ENCODE results near the gene RPL27A.

Gene RPL27A

DNA sequence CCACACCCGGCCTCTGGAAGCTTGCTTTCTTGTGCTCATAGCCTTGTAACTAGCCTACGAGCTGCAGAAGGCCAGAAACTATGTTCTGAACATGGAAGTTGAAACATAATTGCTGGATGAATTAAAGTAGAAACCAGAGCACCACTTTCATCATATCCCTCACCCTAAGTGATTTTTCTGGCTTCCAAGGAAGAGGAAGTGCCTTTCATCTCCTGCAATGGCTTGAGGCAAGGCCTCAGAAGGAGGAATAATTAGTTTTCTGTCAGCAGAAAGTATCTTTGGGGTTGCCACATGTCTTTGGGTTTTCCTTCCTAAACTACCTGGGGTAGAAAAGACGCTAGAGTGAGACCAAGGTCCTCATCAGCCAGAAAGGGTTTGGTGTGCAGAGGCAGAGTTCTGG, 14.5 kb downstream of the RPL27A start:
- Histone ChIP-seq H3K27me3 (ENCODE audit: insufficient read depth, low read length) (no peaks in the 10 kb centered on the region), H3K4me3 (ENCODE audit: low read length) (no peak overlapping the region), H3K9me3 (ENCODE audit: low read length) (no peaks in the 10 kb centered on the region), H2AFZ (ENCODE audit: low read depth, low read length) (no peak overlapping the region), H3K4me1 (ENCODE audit: insufficient read depth, low read length) (peaks cover 8% of the 10 kb centered on the region), H3K36me3 (ENCODE audit: insufficient read depth, low read length) (peaks cover 71% of the 10 kb centered on the region)

DNA sequence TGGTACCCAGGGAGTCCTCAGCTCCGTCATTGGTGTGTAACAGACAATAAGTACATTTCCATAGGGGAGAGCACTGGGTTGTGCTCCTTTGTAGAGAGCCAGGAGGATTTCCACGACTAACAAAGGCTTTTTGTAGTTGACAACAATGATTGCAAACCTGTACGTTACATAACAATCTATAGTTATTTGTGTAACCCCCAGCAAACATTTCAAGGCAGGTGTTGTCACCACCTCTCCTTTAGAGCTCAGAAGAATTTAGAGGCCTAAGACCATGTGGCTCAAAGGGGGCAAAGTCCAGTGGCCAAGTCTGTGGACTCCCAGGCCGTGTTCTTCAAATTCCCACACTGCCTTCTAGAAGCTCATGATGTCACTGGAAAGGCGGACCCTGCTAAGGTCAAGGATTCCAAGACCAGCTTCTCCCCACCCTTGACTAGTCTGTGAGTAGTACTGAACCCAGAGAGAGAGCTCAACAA, 15.8 kb downstream of the RPL27A start:
- no peak overlapping the region for H2AFZ ChIP-seq (ENCODE audit: low read depth, low read length)
- H3K4me1 ChIP-seq (ENCODE audit: insufficient read depth, low read length), result peaks cover 8% of the 10 kb centered on the region
- H3K27me3 ChIP-seq (ENCODE audit: insufficient read depth, low read length), result no peaks in the 10 kb centered on the region
- no peak overlapping the region for H3K4me3 ChIP-seq (ENCODE audit: low read length)
- peaks cover 67% of the 10 kb centered on the region for H3K36me3 ChIP-seq (ENCODE audit: insufficient read depth, low read length)
- H3K9me3 ChIP-seq (ENCODE audit: low read length), result no peaks in the 10 kb centered on the region

DNA sequence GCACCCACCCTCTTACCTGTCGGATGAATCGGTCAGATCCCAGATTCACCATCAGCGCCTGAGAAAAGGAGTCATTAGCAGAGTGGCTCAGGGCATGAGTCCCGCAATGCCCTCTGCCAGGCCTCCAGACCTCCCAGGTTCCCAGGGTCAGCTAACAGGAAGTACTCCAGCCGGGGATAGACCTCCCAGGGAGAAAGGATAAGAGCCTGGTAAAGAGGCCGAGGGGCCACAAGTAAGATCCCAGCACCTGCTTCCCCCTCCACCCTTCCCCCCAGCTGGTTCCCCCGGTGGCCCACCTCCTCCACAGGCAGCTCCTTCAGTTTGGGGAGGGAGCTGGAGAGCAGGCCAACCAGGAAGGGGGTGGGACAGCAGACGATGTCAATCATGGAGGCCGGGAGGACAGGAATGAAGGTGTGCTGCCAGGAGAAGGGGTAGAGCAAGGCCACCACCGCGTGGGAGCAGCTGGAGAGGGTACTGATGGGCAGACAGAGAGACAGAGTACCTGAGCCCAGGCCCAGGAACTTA, 16.4 kb downstream of the RPL27A start:
- Histone ChIP-seq H3K4me1 (ENCODE audit: insufficient read depth, low read length) (peaks cover 8% of the 10 kb centered on the region), H3K9me3 (ENCODE audit: low read length) (no peaks in the 10 kb centered on the region), H3K4me3 (ENCODE audit: low read length) (no peak overlapping the region), H3K27me3 (ENCODE audit: insufficient read depth, low read length) (no peaks in the 10 kb centered on the region), H2AFZ (ENCODE audit: low read depth, low read length) (no peak overlapping the region), H3K36me3 (ENCODE audit: insufficient read depth, low read length) (peaks cover 66% of the 10 kb centered on the region)

DNA sequence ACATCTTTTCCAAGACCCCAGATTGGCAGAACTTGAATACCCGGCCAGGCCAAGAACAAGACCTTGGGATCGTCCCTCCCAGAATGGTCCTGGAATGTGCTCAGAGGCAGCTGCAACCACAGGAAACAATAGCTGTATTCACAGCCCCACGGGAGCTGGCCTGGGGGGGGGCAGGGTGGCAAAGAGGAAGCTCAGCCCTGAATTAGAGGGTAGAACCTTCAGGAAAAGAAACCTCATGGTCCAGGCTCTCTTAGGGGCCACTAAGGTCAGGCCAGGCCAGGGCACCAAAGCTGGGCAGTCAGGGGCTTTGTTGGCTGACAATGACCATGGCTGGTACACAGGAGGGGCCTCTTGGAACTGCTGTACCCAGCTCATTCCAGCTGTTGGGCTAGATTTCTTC, 17.3 kb downstream of the RPL27A start:
- Histone ChIP-seq H3K27me3 (ENCODE audit: insufficient read depth, low read length) (no peaks in the 10 kb centered on the region), H3K9me3 (ENCODE audit: low read length) (no peaks in the 10 kb centered on the region), H3K36me3 (ENCODE audit: insufficient read depth, low read length) (peaks cover 62% of the 10 kb centered on the region), H3K4me1 (ENCODE audit: insufficient read depth, low read length) (peaks cover 8% of the 10 kb centered on the region), H2AFZ (ENCODE audit: low read depth, low read length) (no peak overlapping the region), H3K4me3 (ENCODE audit: low read length) (no peak overlapping the region)

DNA sequence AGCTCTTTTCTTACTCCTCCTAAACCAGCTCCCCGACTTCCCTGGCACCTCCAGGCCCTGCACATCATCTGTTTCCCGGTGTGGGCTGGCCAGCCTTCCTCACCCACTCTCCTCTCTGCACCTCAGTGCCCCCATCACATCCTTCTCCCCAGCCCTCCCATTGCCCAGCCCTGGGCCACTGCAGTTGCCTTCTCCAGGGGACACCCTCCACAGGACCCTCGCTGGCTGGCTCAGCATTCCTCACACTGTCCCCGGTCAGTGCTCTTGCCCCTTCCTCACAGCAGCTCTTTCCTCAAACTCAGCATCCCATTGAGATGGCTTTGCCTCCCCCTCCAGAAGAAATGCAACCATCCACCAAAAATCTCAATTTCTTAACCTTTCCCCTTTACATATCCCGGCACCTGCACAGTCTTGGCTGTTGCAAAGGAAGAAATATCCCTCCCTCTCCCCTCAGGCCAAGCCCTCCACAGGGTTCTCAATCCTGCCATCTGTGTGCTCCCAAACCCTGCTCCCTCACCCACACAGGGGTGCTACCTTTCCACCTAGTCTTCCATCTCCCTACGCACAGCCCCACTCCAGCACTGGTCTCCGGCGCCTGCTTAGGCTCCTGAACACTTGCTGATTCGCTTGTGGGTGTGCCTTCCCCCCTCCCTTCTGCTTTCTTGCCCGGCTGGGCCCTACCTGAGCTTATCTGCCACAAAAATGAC, 19.5 kb downstream of the RPL27A start:
- Histone ChIP-seq H3K4me1 (ENCODE audit: insufficient read depth, low read length) (peaks cover 8% of the 10 kb centered on the region), H3K9me3 (ENCODE audit: low read length) (no peaks in the 10 kb centered on the region), H3K27me3 (ENCODE audit: insufficient read depth, low read length) (no peaks in the 10 kb centered on the region), H3K4me3 (ENCODE audit: low read length) (no peak overlapping the region), H3K36me3 (ENCODE audit: insufficient read depth, low read length) (peaks cover 50% of the 10 kb centered on the region), H2AFZ (ENCODE audit: low read depth, low read length) (no peak overlapping the region)

DNA sequence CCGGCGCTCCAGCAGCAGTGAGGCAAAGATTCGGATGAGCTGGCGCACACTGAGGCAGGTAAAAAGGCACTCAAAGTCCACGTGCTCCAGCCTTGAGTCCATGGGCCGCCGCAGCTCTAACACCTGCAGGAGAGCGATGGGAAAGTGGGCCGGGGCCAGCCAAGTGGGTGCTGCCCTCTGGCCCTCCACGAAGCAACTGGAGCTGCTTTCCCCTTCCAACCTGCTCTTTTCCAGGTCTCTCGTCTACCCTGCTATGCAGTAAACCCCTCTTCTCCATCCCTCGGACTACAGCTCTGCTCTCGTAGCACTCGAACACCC, 20.0 kb downstream of the RPL27A start:
- H3K4me3 ChIP-seq (ENCODE audit: low read length), result no peak overlapping the region
- H3K9me3 ChIP-seq (ENCODE audit: low read length), result no peaks in the 10 kb centered on the region
- no peak overlapping the region for H2AFZ ChIP-seq (ENCODE audit: low read depth, low read length)
- H3K4me1 ChIP-seq (ENCODE audit: insufficient read depth, low read length), result peaks cover 8% of the 10 kb centered on the region
- H3K27me3 ChIP-seq (ENCODE audit: insufficient read depth, low read length), result no peaks in the 10 kb centered on the region
- H3K36me3 ChIP-seq (ENCODE audit: insufficient read depth, low read length), result peaks cover 50% of the 10 kb centered on the region

DNA sequence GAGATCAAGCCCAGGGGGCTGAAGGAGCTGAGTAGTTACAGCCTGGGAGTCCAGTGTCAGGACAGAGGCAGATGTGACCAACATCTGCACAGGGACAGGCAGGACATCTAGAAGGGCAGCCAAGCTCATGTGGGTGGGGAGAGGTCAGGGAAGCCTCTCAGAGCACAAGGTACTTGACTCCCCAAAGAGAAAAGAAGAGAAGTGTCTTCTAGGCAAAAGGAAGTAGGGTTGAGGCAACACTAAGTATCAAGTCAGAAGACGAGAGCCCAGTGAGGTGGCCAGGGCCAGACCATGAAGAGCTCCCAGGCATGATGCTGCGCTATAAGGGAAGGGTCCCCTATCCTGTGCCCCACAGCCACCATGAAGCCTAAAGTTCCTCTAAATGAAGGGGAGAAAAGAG, 21.5 kb downstream of the RPL27A start:
- Histone ChIP-seq H2AFZ (ENCODE audit: low read depth, low read length) (no peak overlapping the region), H3K4me1 (ENCODE audit: insufficient read depth, low read length) (peaks cover 8% of the 10 kb centered on the region), H3K27me3 (ENCODE audit: insufficient read depth, low read length) (no peaks in the 10 kb centered on the region), H3K36me3 (ENCODE audit: insufficient read depth, low read length) (peaks cover 42% of the 10 kb centered on the region), H3K4me3 (ENCODE audit: low read length) (no peak overlapping the region), H3K9me3 (ENCODE audit: low read length) (no peaks in the 10 kb centered on the region)

DNA sequence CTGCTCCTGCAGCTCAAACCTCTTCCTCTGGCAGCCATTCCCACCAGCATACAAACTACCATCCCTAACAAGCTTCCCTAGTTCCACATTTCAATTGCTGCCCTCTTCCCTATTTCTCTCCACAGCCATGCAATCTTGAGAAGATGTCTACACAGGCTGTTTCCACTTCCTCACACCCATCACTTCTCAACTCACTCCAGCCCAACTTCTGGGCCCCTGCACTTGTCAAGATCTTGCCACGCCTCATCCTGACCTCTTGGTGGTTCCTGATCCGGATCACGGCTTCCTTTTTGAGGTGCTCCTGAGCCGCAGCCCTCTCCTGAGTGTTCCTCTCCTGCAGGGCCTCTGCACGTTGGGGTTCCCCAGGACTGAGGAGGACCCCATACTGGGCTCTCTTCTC, 22.6 kb downstream of the RPL27A start:
- Histone ChIP-seq H3K36me3 (ENCODE audit: insufficient read depth, low read length) (peaks cover 38% of the 10 kb centered on the region), H3K4me1 (ENCODE audit: insufficient read depth, low read length) (peaks cover 3% of the 10 kb centered on the region), H3K4me3 (ENCODE audit: low read length) (no peak overlapping the region), H2AFZ (ENCODE audit: low read depth, low read length) (no peak overlapping the region), H3K9me3 (ENCODE audit: low read length) (no peaks in the 10 kb centered on the region), H3K27me3 (ENCODE audit: insufficient read depth, low read length) (no peaks in the 10 kb centered on the region)

DNA sequence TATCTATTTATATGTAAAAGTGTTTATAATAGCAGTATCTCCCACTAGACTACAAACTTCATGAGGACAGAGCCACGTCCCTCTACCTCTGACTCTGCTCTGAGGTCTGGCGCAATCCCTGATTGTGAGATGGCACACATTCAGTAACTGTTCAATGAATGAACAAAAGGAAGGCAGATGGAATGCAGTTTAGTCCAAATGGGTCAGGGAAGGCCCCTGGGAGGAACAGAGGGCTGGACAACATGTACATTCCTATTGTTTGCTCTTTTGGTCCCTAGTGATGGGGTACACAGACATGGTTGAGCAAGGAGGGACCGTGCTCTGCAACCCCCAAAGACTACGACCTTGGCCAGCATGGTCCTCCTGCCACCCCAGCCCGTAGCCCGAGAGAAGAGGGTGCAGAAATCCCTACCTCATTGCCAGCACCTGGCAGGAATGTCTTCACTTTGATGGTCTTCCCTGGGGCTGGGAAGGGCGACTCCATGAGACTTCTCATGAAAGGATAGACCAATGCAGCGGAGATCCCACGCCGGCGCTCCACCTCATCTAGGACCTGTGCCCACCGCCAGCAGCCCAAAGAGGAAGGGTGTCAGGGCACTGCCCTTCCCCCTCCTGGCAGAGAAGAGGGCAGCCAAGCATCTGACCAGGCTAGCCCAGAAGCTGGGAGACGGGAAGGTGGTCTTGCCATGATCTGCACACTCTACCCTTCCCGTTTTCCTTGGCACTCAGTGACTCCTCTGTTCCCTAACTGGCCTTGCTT, 24.3 kb downstream of the RPL27A start:
- Histone ChIP-seq H2AFZ (ENCODE audit: low read depth, low read length) (no peak overlapping the region), H3K4me1 (ENCODE audit: insufficient read depth, low read length) (no peaks in the 10 kb centered on the region), H3K27me3 (ENCODE audit: insufficient read depth, low read length) (no peaks in the 10 kb centered on the region), H3K9me3 (ENCODE audit: low read length) (no peaks in the 10 kb centered on the region), H3K4me3 (ENCODE audit: low read length) (no peak overlapping the region), H3K36me3 (ENCODE audit: insufficient read depth, low read length) (peaks cover 40% of the 10 kb centered on the region)

DNA sequence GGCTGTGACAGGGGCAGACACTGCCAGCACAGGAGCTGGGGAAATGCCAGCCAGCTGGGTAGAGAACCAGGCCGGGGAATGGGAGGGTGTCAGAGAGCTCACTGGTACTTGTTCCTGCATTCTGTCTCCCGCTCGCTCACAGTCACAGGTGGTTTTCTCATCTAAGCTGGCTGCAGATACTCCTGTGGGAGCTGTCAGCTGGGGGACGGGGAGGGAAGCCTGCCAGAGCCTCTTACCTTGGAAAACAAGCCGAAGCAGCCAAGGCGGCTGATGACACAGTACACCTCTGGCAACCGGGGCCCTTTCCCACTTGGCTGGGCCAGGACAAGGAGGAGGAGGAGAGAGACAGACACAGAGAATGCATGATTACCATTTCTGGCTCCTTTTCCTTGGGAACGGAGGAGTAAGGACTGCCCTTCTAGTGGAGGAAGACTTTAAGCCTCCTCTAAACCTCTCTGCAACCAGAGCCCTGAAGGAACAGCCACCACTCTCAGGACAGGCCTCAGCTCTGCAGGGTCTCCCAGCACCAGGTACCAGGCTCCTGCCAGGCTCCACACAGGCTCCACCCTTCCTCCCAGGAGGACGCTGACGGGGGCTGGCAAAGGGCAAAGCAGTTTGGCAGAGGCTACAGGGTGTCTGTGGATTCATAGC, 25.1 kb downstream of the RPL27A start:
- H3K27me3 ChIP-seq (ENCODE audit: insufficient read depth, low read length), result no peaks in the 10 kb centered on the region
- no peaks in the 10 kb centered on the region for H3K4me1 ChIP-seq (ENCODE audit: insufficient read depth, low read length)
- H3K36me3 ChIP-seq (ENCODE audit: insufficient read depth, low read length), result peaks cover 39% of the 10 kb centered on the region
- no peak overlapping the region for H2AFZ ChIP-seq (ENCODE audit: low read depth, low read length)
- H3K9me3 ChIP-seq (ENCODE audit: low read length), result no peaks in the 10 kb centered on the region
- H3K4me3 ChIP-seq (ENCODE audit: low read length), result no peak overlapping the region

DNA sequence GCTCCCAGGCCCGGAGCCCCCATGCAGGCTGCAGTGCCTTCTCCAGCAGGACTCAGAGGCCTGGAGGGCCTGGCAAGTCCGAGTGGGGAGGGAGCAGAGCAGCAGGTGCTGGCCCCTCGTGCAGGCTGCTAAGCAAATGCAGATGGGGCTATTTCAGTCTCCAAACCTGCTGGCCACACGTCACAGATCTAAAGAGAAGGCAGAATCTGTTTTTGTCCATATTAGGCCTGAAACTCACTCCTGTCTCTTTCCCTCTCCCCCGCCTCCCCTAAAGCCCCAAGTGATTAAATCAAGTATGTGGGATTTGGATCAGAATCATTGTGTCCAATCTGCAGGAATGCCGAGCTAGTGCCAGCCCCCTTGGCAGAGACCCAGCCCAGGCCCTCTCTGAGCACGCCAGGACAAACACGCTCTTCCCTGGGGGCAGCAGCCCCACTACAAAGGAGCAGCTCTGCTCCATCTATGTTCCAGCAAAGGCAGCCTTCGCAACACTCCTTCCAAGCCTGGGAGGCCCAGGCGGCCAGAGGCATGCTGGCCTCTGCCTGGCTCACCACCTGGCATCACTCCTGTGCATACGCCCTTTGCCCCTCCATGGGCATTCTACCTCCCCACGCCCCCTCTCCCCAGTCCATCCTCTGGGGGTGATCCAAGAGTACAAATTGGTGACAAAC, 26.5 kb downstream of the RPL27A start:
- H3K4me3 ChIP-seq (ENCODE audit: low read length), result no peak overlapping the region

DNA sequence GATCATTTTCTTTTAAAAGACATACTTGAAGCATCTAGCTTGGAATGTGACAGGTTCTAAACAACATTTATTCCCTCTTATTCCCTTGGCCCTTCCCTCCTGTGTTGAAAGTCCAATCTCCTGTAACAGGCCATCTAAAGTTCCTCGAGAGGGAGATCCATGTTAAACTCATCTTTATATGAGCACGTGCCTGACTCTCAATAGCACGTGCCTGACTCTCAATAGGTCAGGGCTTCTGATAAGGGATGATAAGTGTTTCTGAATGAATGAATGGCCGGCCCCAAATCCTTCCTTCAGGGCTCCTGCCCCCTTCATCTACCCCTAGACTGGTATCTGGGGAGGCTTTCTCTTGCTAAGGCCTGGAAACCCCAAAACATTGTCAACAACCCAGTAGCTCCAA, 27.2 kb downstream of the RPL27A start:
- H3K9me3 ChIP-seq (ENCODE audit: low read length), result no peaks in the 10 kb centered on the region
- peaks cover 35% of the 10 kb centered on the region for H3K36me3 ChIP-seq (ENCODE audit: insufficient read depth, low read length)
- H3K4me3 ChIP-seq (ENCODE audit: low read length), result no peak overlapping the region
- H3K4me1 ChIP-seq (ENCODE audit: insufficient read depth, low read length), result no peaks in the 10 kb centered on the region
- no peaks in the 10 kb centered on the region for H3K27me3 ChIP-seq (ENCODE audit: insufficient read depth, low read length)
- no peak overlapping the region for H2AFZ ChIP-seq (ENCODE audit: low read depth, low read length)

More for the DNA sequence above, 26.5 kb downstream of the RPL27A start:
- H3K4me1 ChIP-seq (ENCODE audit: insufficient read depth, low read length), result no peaks in the 10 kb centered on the region
- H3K36me3 ChIP-seq (ENCODE audit: insufficient read depth, low read length), result peaks cover 31% of the 10 kb centered on the region
- H3K9me3 ChIP-seq (ENCODE audit: low read length), result no peaks in the 10 kb centered on the region
- no peak overlapping the region for H2AFZ ChIP-seq (ENCODE audit: low read depth, low read length)
- no peaks in the 10 kb centered on the region for H3K27me3 ChIP-seq (ENCODE audit: insufficient read depth, low read length)
